ENCODE results near the gene AQP4. TPM values are rescaled to one million over a fixed set of nuclear protein-coding genes. Genes with fewer than 3 reads are reported as not detected.

Gene AQP4
- total RNA-seq, 1 experiment from 2014 or later = not detected

DNA sequence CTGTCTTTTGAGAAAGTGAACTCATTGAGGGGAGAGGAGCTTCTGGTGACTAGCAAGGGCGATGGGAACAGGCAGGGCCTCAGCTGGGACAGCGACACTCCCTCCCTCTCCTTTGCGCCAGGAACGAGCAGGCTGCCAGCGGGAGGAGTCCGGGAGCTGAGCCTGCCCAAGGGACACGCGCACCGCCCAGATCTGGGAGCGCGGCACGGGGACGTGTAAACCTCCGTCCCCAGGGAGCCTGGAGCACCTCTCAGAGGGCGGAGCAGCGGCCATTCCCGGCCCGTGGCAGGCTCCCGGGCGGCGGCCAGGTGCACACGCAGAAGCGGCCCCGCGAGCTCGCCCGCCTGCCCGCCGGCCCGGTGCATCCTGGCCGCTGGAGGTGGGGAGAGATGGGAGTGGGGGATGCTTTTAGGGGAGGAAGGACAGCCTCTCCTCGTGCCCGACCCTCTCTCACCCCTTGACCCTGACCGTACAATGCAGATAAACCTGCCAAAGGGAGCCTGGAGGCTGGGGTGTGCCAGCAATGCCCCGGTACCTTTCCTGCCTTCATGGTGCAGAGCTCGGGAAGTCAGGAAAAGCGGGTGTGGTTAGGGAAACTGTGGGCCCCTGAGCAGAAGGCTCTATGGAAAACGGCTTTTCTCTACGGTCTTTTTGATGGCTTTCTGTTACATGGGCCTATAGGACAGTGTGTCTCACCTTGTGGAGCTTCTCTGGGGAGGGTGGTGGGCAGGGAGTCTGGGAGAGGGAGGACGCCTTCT is 2.2 kb downstream of the AQP4 start:
- ChIA-PET POLR2A (no interaction called here), CTCF (interaction anchor here (0.7 kb wide), 1 partner anchor 59 kb away, joined by 3 read pairs; no protein-coding TSS in a partner anchor)
- no TSS peak for BruUV-seq (replicated peaks)
- intact Hi-C loops (cut with micrococcal nuclease) = no loop called here
- no peaks in the 10 kb centered on the region for H3K36me3 Mint-ChIP-seq (ENCODE audit: insufficient read depth, unreplicated experiment)
- H3K4me1 Mint-ChIP-seq (ENCODE audit: insufficient read depth, unreplicated experiment) = no peaks in the 10 kb centered on the region
- peak; percentile 22 for DNase-seq (ENCODE audit: unreplicated experiment)
- peaks cover 49% of the 10 kb centered on the region for H3K27me3 Mint-ChIP-seq (ENCODE audit: insufficient read depth, unreplicated experiment)
- TF ChIP-seq, protein P1, sequence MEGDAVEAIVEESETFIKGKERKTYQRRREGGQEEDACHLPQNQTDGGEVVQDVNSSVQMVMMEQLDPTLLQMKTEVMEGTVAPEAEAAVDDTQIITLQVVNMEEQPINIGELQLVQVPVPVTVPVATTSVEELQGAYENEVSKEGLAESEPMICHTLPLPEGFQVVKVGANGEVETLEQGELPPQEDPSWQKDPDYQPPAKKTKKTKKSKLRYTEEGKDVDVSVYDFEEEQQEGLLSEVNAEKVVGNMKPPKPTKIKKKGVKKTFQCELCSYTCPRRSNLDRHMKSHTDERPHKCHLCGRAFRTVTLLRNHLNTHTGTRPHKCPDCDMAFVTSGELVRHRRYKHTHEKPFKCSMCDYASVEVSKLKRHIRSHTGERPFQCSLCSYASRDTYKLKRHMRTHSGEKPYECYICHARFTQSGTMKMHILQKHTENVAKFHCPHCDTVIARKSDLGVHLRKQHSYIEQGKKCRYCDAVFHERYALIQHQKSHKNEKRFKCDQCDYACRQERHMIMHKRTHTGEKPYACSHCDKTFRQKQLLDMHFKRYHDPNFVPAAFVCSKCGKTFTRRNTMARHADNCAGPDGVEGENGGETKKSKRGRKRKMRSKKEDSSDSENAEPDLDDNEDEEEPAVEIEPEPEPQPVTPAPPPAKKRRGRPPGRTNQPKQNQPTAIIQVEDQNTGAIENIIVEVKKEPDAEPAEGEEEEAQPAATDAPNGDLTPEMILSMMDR (IDR thresholded peaks at IDR 0.05; ENCODE audit: unreplicated experiment) = no peak
- H3K27ac Mint-ChIP-seq (ENCODE audit: low read depth, unreplicated experiment) = no peak overlapping the region
- H3K9me3 Mint-ChIP-seq (ENCODE audit: unreplicated experiment) = no peaks in the 10 kb centered on the region
- H3K4me3 Mint-ChIP-seq (ENCODE audit: unreplicated experiment) = peak overlapping the region; percentile 61

DNA sequence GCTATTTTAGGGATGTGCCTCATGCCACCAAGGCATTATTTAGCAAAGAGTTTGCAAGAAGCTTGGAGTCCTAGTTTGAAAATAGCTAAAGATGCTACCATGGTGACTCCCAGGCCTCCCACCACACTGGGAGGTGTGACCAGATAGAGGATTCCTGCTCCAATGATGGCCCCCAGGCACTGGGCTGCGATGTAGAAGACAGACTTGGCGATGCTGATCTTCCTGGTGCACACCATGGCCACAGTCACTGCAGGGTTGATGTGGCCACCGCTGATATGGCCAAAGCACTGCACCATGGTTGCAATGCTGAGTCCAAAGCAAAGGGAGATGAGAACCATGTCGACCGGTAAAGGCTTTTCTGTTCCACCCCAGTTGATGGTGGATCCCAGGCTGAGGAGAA is 3.4 kb downstream of the AQP4 start:
- BruUV-seq (replicated peaks) = no TSS peak
- H3K27me3 Mint-ChIP-seq (ENCODE audit: insufficient read depth, unreplicated experiment) = peaks cover 49% of the 10 kb centered on the region
- ChIA-PET CTCF (interaction anchor here (0.7 to 0.8 kb wide), 2 partner anchors 55 to 77 kb away, joined by 3 to 4 read pairs; no protein-coding TSS in a partner anchor), POLR2A (interaction anchor here (1.2 kb wide), 1 partner anchor 10 kb away, joined by 4 read pairs; no protein-coding TSS in a partner anchor)
- TF ChIP-seq, protein P1 (IDR thresholded peaks at IDR 0.05; ENCODE audit: unreplicated experiment) = no peak
- no peak overlapping the region for H3K4me3 Mint-ChIP-seq (ENCODE audit: unreplicated experiment)
- no peak overlapping the region for H3K27ac Mint-ChIP-seq (ENCODE audit: low read depth, unreplicated experiment)
- intact Hi-C loops (cut with micrococcal nuclease) = no loop called here
- no peaks in the 10 kb centered on the region for H3K36me3 Mint-ChIP-seq (ENCODE audit: insufficient read depth, unreplicated experiment)
- DNase-seq (ENCODE audit: unreplicated experiment) = no peak
- no peaks in the 10 kb centered on the region for H3K4me1 Mint-ChIP-seq (ENCODE audit: insufficient read depth, unreplicated experiment)
- H3K9me3 Mint-ChIP-seq (ENCODE audit: unreplicated experiment) = no peaks in the 10 kb centered on the region

DNA sequence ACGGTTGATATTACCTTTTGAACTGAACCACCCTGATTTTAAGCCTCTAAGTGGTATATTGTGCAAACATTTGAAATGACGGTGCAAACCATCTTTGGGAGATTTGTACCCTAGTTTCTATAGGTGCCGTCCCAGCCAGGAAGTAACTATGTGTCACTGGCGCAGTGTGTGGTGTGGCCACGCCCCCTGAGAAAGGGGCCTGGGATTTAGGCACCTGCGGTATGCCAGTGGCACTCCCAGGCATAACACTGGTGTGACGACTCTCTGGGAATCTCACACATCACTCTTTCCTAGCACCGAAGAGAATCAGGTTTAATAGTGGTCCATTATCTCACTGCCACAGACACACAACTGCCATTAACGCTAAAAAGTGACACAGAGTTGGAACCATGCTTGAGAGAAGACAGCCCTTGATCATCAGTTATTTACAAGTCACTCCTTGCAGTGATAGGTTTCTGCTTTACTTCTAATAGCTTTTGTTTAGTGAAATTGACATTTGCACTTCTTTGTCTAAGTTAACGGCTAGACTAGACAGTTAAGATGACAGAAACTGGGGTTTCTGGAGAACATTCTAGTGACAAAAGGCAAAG is 11.1 kb downstream of the AQP4 start:
- no TSS peak for BruUV-seq (replicated peaks)
- Mint-ChIP-seq H3K27me3 (ENCODE audit: insufficient read depth, unreplicated experiment) (peaks cover 17% of the 10 kb centered on the region), H3K9me3 (ENCODE audit: unreplicated experiment) (no peaks in the 10 kb centered on the region), H3K27ac (ENCODE audit: low read depth, unreplicated experiment) (no peak overlapping the region), H3K4me1 (ENCODE audit: insufficient read depth, unreplicated experiment) (no peaks in the 10 kb centered on the region), H3K36me3 (ENCODE audit: insufficient read depth, unreplicated experiment) (no peaks in the 10 kb centered on the region), H3K4me3 (ENCODE audit: unreplicated experiment) (no peak overlapping the region)
- CTCF ChIA-PET = interaction anchor here (0.5 kb wide), 1 partner anchor 52 kb away, joined by 5 read pairs; no protein-coding TSS in a partner anchor
- intact Hi-C loops (cut with micrococcal nuclease) = no loop called here
- POLR2A ChIA-PET = interaction anchor here (0.7 kb wide), 1 partner anchor 13 kb away, joined by 3 read pairs; no protein-coding TSS in a partner anchor
- no peak for DNase-seq (ENCODE audit: unreplicated experiment)
- TF ChIP-seq, protein P1 (IDR thresholded peaks at IDR 0.05; ENCODE audit: unreplicated experiment) = no peak

DNA sequence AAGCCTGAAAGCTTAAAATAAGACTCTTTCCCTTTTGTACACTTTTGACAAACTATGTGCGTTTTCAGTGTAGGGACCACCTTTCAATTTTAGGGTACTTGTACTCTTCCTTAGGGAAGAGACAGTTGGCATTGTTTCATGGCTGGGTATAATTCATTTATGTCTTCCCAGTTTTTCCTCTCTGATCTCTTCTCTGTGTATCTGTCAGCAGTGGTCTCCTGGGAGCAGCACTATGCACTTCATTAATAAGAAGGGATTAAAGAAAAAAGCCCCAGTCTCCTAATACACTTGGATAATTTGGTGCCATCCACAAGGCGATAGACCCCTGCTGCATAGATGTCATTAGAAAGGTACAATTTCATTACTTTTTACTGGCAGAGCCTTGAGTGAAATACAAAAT is 12.1 kb downstream of the AQP4 start:
- TF ChIP-seq, protein P1 (IDR thresholded peaks at IDR 0.05; ENCODE audit: unreplicated experiment) = no peak
- intact Hi-C loops (cut with micrococcal nuclease) = no loop called here
- no peaks in the 10 kb centered on the region for H3K36me3 Mint-ChIP-seq (ENCODE audit: insufficient read depth, unreplicated experiment)
- no peak for DNase-seq (ENCODE audit: unreplicated experiment)
- peaks cover 17% of the 10 kb centered on the region for H3K27me3 Mint-ChIP-seq (ENCODE audit: insufficient read depth, unreplicated experiment)
- H3K9me3 Mint-ChIP-seq (ENCODE audit: unreplicated experiment) = no peaks in the 10 kb centered on the region
- H3K4me1 Mint-ChIP-seq (ENCODE audit: insufficient read depth, unreplicated experiment) = no peaks in the 10 kb centered on the region
- no peak overlapping the region for H3K4me3 Mint-ChIP-seq (ENCODE audit: unreplicated experiment)
- POLR2A ChIA-PET = no interaction called here
- CTCF ChIA-PET = no interaction called here
- no TSS peak for BruUV-seq (replicated peaks)
- H3K27ac Mint-ChIP-seq (ENCODE audit: low read depth, unreplicated experiment) = no peak overlapping the region

Data from MCF 10A (cell line).